H1 (cell line): Measurements from ENCODE around the gene NAIF1. TPM values are rescaled to one million over a fixed set of nuclear protein-coding genes. Genes with fewer than 3 reads are reported as not detected.
A peak's percentile ranks its signal among the peaks of the same experiment; 100 is the strongest.

Source experiments
- BCL11A ChIP-seq, 2 experiments: IDR thresholded peaks; one replicate each; pipeline ENCODE4 v1.6.1; 2011; ENCODE audit warnings: low read depth in 2 of 2, low read length in 2 of 2, mild to moderate bottlenecking in 2 of 2
- CBX8 ChIP-seq: fragments of 300-800, 300-1000 bp; sonication (generic); IDR thresholded peaks from 2 replicates; pipeline ENCODE4 v1.7.1; 2016; ENCODE audit warnings: low read depth, low read length, borderline replicate concordance
- EZH2 ChIP-seq: fragments of 200-600 bp; sonication (generic); IDR thresholded peaks from 2 replicates; pipeline ENCODE4 v1.7.1; 2012; ENCODE audit warnings: low read depth, mild to moderate bottlenecking, moderate library complexity, low read length, inconsistent platforms; ENCODE audit not compliant: severe bottlenecking
- GABPA ChIP-seq: IDR thresholded peaks from 2 replicates; pipeline ENCODE4 v1.6.1; 2011; ENCODE audit warnings: mild to moderate bottlenecking, low read length, moderate library complexity, borderline replicate concordance; ENCODE audit not compliant: insufficient read depth
- JUND ChIP-seq: IDR thresholded peaks from 2 replicates; pipeline ENCODE4 v1.6.1; 2011; ENCODE audit warnings: mild to moderate bottlenecking, improper control_type of control experiment, low read length
- NRF1 ChIP-seq: IDR thresholded peaks from 2 replicates; pipeline ENCODE4 v1.6.1; 2011; ENCODE audit warnings: mild to moderate bottlenecking, low read depth, low read length, improper control_type of control experiment
- PHF8 ChIP-seq: fragments of 200-600 bp; sonication (generic); conservative IDR thresholded peaks from 2 replicates; pipeline ENCODE4 v1.7.1; 2012; ENCODE audit warnings: low read depth, mild to moderate bottlenecking, inconsistent platforms, low read length, moderate library complexity
- SP2 ChIP-seq: IDR thresholded peaks from 2 replicates; pipeline ENCODE4 v1.6.1; 2012; ENCODE audit warnings: mild to moderate bottlenecking, low read length, inconsistent platforms
- TCF12 ChIP-seq: IDR thresholded peaks from 2 replicates; pipeline ENCODE4 v1.6.1; 2011; ENCODE audit warnings: low read depth, mild to moderate bottlenecking, low read length
- polyA plus RNA-seq, 7 experiments: library from polyadenylated mRNA; depleted of rRNA in 3 of 7; stranded (reverse) in 5 of 7; unstranded in 2 of 7; fragments of >200 nt in 5 of 7; fragments of 200-250 nt in 2 of 7; gene quantifications; 1 replicate in 5 of 7; 2 replicates in 1 of 7; 4 replicates in 1 of 7; pipeline versions ENCODE4 v1.2.1 to v1.2.3, GENCODE V29; 2011 to 2013; ENCODE audit warnings: missing spikeins in 2 of 7, mixed read lengths in 2 of 7
- total RNA-seq: library from RNA; stranded (reverse); fragmentation: NEBNext Ultra II Directional; extraction: Animal tissue kit (Norgen Biotek cat#: 25700); gene quantifications from 2 replicates; pipeline ENCODE4 v1.2.1, GENCODE V29; 2021
- TF ChIP-seq, protein P1 (sequence below): fragments of 300-600 bp; sonication (generic); IDR thresholded peaks from 2 replicates; pipeline ENCODE4 v1.7.1; 2012; ENCODE audit warnings: low read length, moderate library complexity, mild to moderate bottlenecking, inconsistent platforms; ENCODE audit not compliant: insufficient replicate concordance

The NAIF1 gene
- total and polyA plus RNA-seq, 2 of the 8 experiments (the other 6 are each of a cell fraction or from before 2014, with no cell fraction given) = 8.7 to 9.0 TPM

DNA sequence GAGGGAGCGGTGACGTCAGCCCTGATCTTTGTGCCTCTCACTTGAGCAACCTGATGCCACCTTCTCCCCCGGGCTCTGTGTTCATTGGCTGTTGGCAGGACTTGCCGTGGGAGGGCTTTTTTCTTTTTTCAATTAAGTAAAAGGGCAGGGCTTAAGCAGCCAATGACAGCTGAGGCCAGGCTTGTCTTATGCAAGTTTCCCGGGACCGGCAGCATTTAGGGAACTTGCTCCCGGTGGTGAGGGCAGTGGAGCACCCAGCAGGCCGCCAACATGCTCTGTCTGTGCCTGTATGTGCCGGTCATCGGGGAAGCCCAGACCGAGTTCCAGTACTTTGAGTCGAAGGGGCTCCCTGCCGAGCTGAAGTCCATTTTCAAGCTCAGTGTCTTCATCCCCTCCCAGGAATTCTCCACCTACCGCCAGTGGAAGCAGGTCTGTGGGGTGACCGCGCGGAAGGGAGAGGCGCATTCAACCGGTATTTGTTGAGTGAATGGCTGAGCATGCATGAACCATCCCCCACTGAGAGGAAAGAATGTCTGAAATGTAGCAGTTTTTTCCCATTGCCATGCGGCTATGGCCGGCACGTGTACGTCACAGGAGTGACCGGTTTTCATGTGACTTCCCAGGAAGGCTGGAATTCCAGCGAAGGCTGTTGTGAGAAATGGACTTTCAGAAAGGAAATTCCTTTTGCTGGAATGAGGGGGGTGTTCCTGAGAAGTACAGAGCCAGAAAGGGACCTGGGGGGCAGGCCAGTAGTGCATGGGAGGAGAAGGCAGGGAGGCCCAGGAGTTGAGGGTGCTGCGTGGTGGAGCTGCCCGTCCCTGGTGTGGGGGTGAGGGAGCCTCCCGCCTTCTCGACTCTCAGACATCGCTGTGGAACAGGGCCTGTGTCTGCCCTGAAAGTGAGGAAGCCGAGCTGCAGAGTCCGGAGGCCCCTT is 31.4 kb upstream of the NAIF1 start (continued):
- TF ChIP-seq, protein P1, sequence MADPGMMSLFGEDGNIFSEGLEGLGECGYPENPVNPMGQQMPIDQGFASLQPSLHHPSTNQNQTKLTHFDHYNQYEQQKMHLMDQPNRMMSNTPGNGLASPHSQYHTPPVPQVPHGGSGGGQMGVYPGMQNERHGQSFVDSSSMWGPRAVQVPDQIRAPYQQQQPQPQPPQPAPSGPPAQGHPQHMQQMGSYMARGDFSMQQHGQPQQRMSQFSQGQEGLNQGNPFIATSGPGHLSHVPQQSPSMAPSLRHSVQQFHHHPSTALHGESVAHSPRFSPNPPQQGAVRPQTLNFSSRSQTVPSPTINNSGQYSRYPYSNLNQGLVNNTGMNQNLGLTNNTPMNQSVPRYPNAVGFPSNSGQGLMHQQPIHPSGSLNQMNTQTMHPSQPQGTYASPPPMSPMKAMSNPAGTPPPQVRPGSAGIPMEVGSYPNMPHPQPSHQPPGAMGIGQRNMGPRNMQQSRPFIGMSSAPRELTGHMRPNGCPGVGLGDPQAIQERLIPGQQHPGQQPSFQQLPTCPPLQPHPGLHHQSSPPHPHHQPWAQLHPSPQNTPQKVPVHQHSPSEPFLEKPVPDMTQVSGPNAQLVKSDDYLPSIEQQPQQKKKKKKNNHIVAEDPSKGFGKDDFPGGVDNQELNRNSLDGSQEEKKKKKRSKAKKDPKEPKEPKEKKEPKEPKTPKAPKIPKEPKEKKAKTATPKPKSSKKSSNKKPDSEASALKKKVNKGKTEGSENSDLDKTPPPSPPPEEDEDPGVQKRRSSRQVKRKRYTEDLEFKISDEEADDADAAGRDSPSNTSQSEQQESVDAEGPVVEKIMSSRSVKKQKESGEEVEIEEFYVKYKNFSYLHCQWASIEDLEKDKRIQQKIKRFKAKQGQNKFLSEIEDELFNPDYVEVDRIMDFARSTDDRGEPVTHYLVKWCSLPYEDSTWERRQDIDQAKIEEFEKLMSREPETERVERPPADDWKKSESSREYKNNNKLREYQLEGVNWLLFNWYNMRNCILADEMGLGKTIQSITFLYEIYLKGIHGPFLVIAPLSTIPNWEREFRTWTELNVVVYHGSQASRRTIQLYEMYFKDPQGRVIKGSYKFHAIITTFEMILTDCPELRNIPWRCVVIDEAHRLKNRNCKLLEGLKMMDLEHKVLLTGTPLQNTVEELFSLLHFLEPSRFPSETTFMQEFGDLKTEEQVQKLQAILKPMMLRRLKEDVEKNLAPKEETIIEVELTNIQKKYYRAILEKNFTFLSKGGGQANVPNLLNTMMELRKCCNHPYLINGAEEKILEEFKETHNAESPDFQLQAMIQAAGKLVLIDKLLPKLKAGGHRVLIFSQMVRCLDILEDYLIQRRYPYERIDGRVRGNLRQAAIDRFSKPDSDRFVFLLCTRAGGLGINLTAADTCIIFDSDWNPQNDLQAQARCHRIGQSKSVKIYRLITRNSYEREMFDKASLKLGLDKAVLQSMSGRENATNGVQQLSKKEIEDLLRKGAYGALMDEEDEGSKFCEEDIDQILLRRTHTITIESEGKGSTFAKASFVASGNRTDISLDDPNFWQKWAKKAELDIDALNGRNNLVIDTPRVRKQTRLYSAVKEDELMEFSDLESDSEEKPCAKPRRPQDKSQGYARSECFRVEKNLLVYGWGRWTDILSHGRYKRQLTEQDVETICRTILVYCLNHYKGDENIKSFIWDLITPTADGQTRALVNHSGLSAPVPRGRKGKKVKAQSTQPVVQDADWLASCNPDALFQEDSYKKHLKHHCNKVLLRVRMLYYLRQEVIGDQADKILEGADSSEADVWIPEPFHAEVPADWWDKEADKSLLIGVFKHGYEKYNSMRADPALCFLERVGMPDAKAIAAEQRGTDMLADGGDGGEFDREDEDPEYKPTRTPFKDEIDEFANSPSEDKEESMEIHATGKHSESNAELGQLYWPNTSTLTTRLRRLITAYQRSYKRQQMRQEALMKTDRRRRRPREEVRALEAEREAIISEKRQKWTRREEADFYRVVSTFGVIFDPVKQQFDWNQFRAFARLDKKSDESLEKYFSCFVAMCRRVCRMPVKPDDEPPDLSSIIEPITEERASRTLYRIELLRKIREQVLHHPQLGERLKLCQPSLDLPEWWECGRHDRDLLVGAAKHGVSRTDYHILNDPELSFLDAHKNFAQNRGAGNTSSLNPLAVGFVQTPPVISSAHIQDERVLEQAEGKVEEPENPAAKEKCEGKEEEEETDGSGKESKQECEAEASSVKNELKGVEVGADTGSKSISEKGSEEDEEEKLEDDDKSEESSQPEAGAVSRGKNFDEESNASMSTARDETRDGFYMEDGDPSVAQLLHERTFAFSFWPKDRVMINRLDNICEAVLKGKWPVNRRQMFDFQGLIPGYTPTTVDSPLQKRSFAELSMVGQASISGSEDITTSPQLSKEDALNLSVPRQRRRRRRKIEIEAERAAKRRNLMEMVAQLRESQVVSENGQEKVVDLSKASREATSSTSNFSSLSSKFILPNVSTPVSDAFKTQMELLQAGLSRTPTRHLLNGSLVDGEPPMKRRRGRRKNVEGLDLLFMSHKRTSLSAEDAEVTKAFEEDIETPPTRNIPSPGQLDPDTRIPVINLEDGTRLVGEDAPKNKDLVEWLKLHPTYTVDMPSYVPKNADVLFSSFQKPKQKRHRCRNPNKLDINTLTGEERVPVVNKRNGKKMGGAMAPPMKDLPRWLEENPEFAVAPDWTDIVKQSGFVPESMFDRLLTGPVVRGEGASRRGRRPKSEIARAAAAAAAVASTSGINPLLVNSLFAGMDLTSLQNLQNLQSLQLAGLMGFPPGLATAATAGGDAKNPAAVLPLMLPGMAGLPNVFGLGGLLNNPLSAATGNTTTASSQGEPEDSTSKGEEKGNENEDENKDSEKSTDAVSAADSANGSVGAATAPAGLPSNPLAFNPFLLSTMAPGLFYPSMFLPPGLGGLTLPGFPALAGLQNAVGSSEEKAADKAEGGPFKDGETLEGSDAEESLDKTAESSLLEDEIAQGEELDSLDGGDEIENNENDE = no peak
- TF ChIP-seq BCL11A (IDR thresholded peaks at IDR 0.05; ENCODE audit: low read depth in 2 of 2, low read length in 2 of 2) = no peak
- no peak for TF ChIP-seq EZH2
- peak; percentile 67 for TF ChIP-seq PHF8
- TF ChIP-seq NRF1 = no peak
- TF ChIP-seq GABPA = no peak
- TF ChIP-seq TCF12 = no peak
- peak; percentile 87 for TF ChIP-seq JUND
- no peak for TF ChIP-seq CBX8
- no peak for TF ChIP-seq SP2
